Measurements from ENCODE around the gene HRG. TPM values are rescaled to one million over a fixed set of nuclear protein-coding genes. Genes with fewer than 3 reads are reported as not detected.

Gene HRG
- total RNA-seq, 1 experiment from 2014 or later, result not detected

GRCh38 chr3:186682812-186683211 is 17.0 kb downstream of the HRG start:
- no peak overlapping the region for H3K9ac ChIP-seq (ENCODE audit: extremely low read depth, insufficient read length, low read length)
- Mint-ChIP-seq H3K27ac (no peak overlapping the region), H3K36me3 (ENCODE audit: insufficient read depth in 1 of 3, low read depth in 3 of 3) (peaks cover 5 to 12% (median 10%) of the 10 kb centered on the region in 3 experiments), H3K4me3 (no peak overlapping the region), H3K9me3 (peaks cover 13 to 20% of the 10 kb centered on the region in 2 experiments), H3K4me1 (peaks cover 0 to 9% of the 10 kb centered on the region in 2 experiments; a peak in 2 of 4 replicates), H3K27me3 (ENCODE audit: low read depth) (peaks cover 1% of the 10 kb centered on the region)
- H3K4ac ChIP-seq (ENCODE audit: low read depth, low read length), result no peak overlapping the region
- no peak overlapping the region for H2BK20ac ChIP-seq (ENCODE audit: low read depth, low read length, poor library complexity, severe bottlenecking)
- H4K91ac ChIP-seq (ENCODE audit: insufficient read length, low read depth, low read length), result no peak overlapping the region
- H3K79me2 ChIP-seq (ENCODE audit: insufficient read depth, low read length), result no peaks in the 10 kb centered on the region
- H3K56ac ChIP-seq (ENCODE audit: insufficient read length, low read depth, low read length), result no peak overlapping the region
- no peak overlapping the region for H3K23ac ChIP-seq (ENCODE audit: insufficient read length, low read depth, low read length)
- H2BK5ac ChIP-seq (ENCODE audit: insufficient read length, low read length), result no peak overlapping the region
- H3K9me3 ChIP-seq (ENCODE audit: control insufficient read depth, low read depth, low read length), result no peaks in the 10 kb centered on the region
- H3K23me2 ChIP-seq (ENCODE audit: insufficient read length, low read depth, low read length, poor library complexity, severe bottlenecking), result no peaks in the 10 kb centered on the region
- H3K4me1 ChIP-seq (ENCODE audit: insufficient read depth, low read length), result no peaks in the 10 kb centered on the region
- H4K8ac ChIP-seq (replicated peaks; ENCODE audit: insufficient read length, low read depth, low read length), result no peak overlapping the region
- TF ChIP-seq CTCF (conservative IDR thresholded peaks at IDR 0.05), result no peak
- H3K14ac ChIP-seq (ENCODE audit: insufficient read depth, low read length), result no peak overlapping the region
- no peaks in the 10 kb centered on the region for H3K79me1 ChIP-seq (ENCODE audit: insufficient read depth, low read depth, low read length, poor library complexity, severe bottlenecking)
- no peaks in the 10 kb centered on the region for H3K27me3 ChIP-seq (ENCODE audit: insufficient read depth, low read length)
- H2AFZ ChIP-seq (ENCODE audit: low read length), result no peak overlapping the region
- no peak overlapping the region for H4K5ac ChIP-seq (ENCODE audit: insufficient read length, low read depth, low read length)
- H2AK5ac ChIP-seq (ENCODE audit: insufficient read length, low read length), result no peak overlapping the region
- H2BK15ac ChIP-seq (ENCODE audit: low read depth, low read length), result no peak overlapping the region
- H3K4me2 ChIP-seq (ENCODE audit: insufficient read depth, insufficient read length, low read length), result no peak overlapping the region
- H2BK12ac ChIP-seq (ENCODE audit: insufficient read length, low read depth, low read length), result no peak overlapping the region
- H3T11ph ChIP-seq (ENCODE audit: low read length), result no peak overlapping the region
- no peak for DNase-seq
- no peak overlapping the region for H3K18ac ChIP-seq (ENCODE audit: insufficient read length, low read depth, low read length)
- H3K27ac ChIP-seq (ENCODE audit: insufficient read length, low read depth, low read length), result no peak overlapping the region
- H4K20me1 ChIP-seq (ENCODE audit: control insufficient read depth, insufficient read depth, insufficient read length), result no peaks in the 10 kb centered on the region
- no peak overlapping the region for H2BK120ac ChIP-seq (ENCODE audit: low read depth, low read length, poor library complexity, severe bottlenecking)
- no CpG with 5 or more reads among the region's 3 CpGs for WGBS (ENCODE audit: extremely low coverage, insufficient read length, low lambda C conversion rate)

Data from H9 (cell line).